HepG2 (cell line): ENCODE data around the gene FITM1. TPM values are rescaled to one million over a fixed set of nuclear protein-coding genes. Genes with fewer than 3 reads are reported as not detected.

Experiments
- CEBPG ChIP-seq: IDR thresholded peaks from 2 replicates; pipeline ENCODE4 v1.6.1; 2016
- GATAD1 ChIP-seq: IDR thresholded peaks from 2 replicates; pipeline ENCODE4 v1.6.1; 2016; ENCODE audit warnings: missing genetic modification reagents, missing compliant biosample characterization
- KDM1A ChIP-seq: IDR thresholded peaks from 2 replicates; pipeline ENCODE4 v1.6.1; 2016; ENCODE audit warnings: missing compliant biosample characterization
- MED8 ChIP-seq: sonication (generic); formaldehyde crosslinking; IDR thresholded peaks from 2 replicates; pipeline ENCODE4 v1.8.1; 2023; ENCODE audit warnings: mild to moderate bottlenecking, missing genetic modification reagents; ENCODE audit not compliant: insufficient replicate concordance
- MEIS2 ChIP-seq: sonication (generic); formaldehyde crosslinking; IDR thresholded peaks from 2 replicates; pipeline ENCODE4 v1.9.0; 2021; ENCODE audit warnings: mild to moderate bottlenecking, missing genetic modification reagents
- MIXL1 ChIP-seq: IDR thresholded peaks from 2 replicates; pipeline ENCODE4 v1.6.1; 2016
- MTA3 ChIP-seq: sonication (generic); formaldehyde crosslinking; IDR thresholded peaks from 2 replicates; pipeline ENCODE4 v1.4.0; 2020; ENCODE audit warnings: missing genetic modification reagents
- PLRG1 ChIP-seq: fragments of 450-650 bp; conservative IDR thresholded peaks from 2 replicates; pipeline ENCODE4 v1.6.1; 2016
- STAT5B ChIP-seq: sonication (generic); formaldehyde crosslinking; IDR thresholded peaks from 2 replicates; pipeline ENCODE4 v1.4.0; 2020; ENCODE audit warnings: missing genetic modification reagents
- ZBTB38 ChIP-seq: sonication (generic); formaldehyde crosslinking; IDR thresholded peaks from 2 replicates; pipeline ENCODE4 v1.5.1; 2020; ENCODE audit warnings: mild to moderate bottlenecking, missing genetic modification reagents
- ZNF20 ChIP-seq: sonication (generic); formaldehyde crosslinking; IDR thresholded peaks from 2 replicates; pipeline ENCODE4 v1.4.0; 2020; ENCODE audit warnings: mild to moderate bottlenecking, moderate library complexity, missing genetic modification reagents
- ZNF234 ChIP-seq: sonication (generic); formaldehyde crosslinking; conservative IDR thresholded peaks from 2 replicates; pipeline ENCODE4 v1.5.1; 2020; ENCODE audit warnings: mild to moderate bottlenecking, missing genetic modification reagents
- ZNF431 ChIP-seq: sonication (generic); formaldehyde crosslinking; IDR thresholded peaks from 2 replicates; pipeline ENCODE4 v1.9.0; 2022; ENCODE audit warnings: missing genetic modification reagents, low read depth, mild to moderate bottlenecking, borderline replicate concordance
- ZNF547 ChIP-seq: sonication (generic); formaldehyde crosslinking; IDR thresholded peaks from 2 replicates; pipeline ENCODE4 v1.5.1; 2020; ENCODE audit warnings: mild to moderate bottlenecking, missing genetic modification reagents
- ZNF567 ChIP-seq: sonication (generic); formaldehyde crosslinking; IDR thresholded peaks from 2 replicates; pipeline ENCODE4 v1.8.1; 2023; ENCODE audit warnings: mild to moderate bottlenecking, missing genetic modification reagents, borderline replicate concordance
- ZSCAN20 ChIP-seq: sonication (generic); formaldehyde crosslinking; IDR thresholded peaks from 2 replicates; pipeline ENCODE4 v1.4.0; 2020; ENCODE audit warnings: missing genetic modification reagents, mild to moderate bottlenecking, borderline replicate concordance
- polyA plus RNA-seq, 8 experiments: library from polyadenylated mRNA; depleted of rRNA in 3 of 8; stranded (reverse) in 7 of 8; unstranded in 1 of 8; fragments of >200 nt; fragmentation: Illumina TruSeq in 4 of 8; extraction: Trizol in 4 of 8; gene quantifications; 2 replicates each; pipeline versions ENCODE4 v1.2.1 to v1.2.3, GENCODE V29; 2011 to 2016; ENCODE audit warnings: low read depth in 4 of 8, missing spikeins in 1 of 8, mixed read lengths in 1 of 8; ENCODE audit not compliant: insufficient read depth in 1 of 8
- total RNA-seq, 5 experiments: library from RNA; depleted of rRNA; stranded (reverse); fragments of >200 nt; fragmentation: Illumina TruSeq; extraction: Trizol; gene quantifications; 2 replicates each; pipeline ENCODE4 v1.2.3, GENCODE V29; 2016; ENCODE audit warnings: low read depth in 1 of 5
- TF ChIP-seq, protein P1 (sequence below): sonication (generic); formaldehyde crosslinking; conservative IDR thresholded peaks from 2 replicates; pipeline ENCODE4 v1.8.0; 2022; ENCODE audit warnings: mild to moderate bottlenecking, moderate library complexity, missing genetic modification reagents
- TF ChIP-seq, protein P2 (sequence below): sonication (generic); formaldehyde crosslinking; IDR thresholded peaks from 2 replicates; pipeline ENCODE4 v1.8.1; 2023; ENCODE audit warnings: missing genetic modification reagents, mild to moderate bottlenecking, borderline replicate concordance
- TF ChIP-seq, protein P3 (sequence below): IDR thresholded peaks from 2 replicates; pipeline ENCODE4 v1.6.1; 2016; ENCODE audit warnings: low read depth, borderline replicate concordance
- TF ChIP-seq, protein P4 (sequence below): sonication (generic); formaldehyde crosslinking; IDR thresholded peaks from 2 replicates; pipeline ENCODE4 v1.8.1; 2023; ENCODE audit warnings: mild to moderate bottlenecking, missing genetic modification reagents
- TF ChIP-seq, protein P5 (sequence below): sonication (generic); formaldehyde crosslinking; IDR thresholded peaks from 2 replicates; pipeline ENCODE4 v1.5.1; 2020; ENCODE audit warnings: mild to moderate bottlenecking, missing genetic modification reagents, borderline replicate concordance

The FITM1 gene
- total and polyA plus RNA-seq, 2 of the 13 experiments (the other 11 are each of a cell fraction or from before 2014, with no cell fraction given): 2.7 to 5.8 TPM

DNA sequence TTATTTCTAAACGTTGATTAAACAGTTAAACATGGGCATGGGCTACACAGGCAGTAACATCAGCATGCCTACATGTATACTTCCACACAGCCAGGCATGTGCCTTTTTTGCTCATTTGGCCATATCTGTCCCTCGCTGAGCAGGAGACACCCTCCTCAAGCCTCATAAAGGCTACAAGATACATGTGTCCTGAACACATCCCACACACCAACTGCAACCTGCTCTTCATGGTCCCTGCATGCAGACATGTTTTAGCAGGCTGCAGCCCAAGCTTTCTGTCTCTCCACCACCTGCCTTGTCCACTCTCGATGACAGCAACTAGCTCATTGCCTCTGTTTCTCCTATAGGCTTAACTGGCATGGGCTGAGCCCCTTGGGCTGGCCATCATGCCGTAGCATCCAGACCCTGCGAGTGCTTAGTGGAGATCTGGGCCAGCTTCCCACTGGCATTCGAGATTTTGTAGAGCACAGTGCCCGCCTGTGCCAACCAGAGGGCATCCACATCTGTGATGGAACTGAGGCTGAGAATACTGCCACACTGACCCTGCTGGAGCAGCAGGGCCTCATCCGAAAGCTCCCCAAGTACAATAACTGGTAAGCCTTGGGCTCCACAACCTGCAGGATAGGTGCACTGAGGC is 33.8 kb upstream of the FITM1 start (continued):
- TF ChIP-seq ZNF234 (CRISPR knock-in tag): no peak
- TF ChIP-seq ZNF547 (CRISPR knock-in tag): no peak
- no peak for TF ChIP-seq KDM1A (CRISPR knock-in tag)
- TF ChIP-seq MEIS2 (CRISPR knock-in tag): no peak
- TF ChIP-seq, protein P1, sequence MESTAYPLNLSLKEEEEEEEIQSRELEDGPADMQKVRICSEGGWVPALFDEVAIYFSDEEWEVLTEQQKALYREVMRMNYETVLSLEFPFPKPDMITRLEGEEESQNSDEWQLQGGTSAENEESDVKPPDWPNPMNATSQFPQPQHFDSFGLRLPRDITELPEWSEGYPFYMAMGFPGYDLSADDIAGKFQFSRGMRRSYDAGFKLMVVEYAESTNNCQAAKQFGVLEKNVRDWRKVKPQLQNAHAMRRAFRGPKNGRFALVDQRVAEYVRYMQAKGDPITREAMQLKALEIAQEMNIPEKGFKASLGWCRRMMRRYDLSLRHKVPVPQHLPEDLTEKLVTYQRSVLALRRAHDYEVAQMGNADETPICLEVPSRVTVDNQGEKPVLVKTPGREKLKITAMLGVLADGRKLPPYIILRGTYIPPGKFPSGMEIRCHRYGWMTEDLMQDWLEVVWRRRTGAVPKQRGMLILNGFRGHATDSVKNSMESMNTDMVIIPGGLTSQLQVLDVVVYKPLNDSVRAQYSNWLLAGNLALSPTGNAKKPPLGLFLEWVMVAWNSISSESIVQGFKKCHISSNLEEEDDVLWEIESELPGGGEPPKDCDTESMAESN (CRISPR knock-in tag): peak; percentile 37; the same call in 1 of the 2 replicates
- no peak for TF ChIP-seq MIXL1 (CRISPR knock-in tag)
- no peak for TF ChIP-seq MED8 (CRISPR knock-in tag)
- TF ChIP-seq, protein P2, sequence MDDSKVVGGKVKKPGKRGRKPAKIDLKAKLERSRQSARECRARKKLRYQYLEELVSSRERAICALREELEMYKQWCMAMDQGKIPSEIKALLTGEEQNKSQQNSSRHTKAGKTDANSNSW (CRISPR knock-in tag): no peak
- TF ChIP-seq ZSCAN20 (CRISPR knock-in tag): no peak
- no peak for TF ChIP-seq ZNF567 (CRISPR knock-in tag)
- TF ChIP-seq, protein P3, sequence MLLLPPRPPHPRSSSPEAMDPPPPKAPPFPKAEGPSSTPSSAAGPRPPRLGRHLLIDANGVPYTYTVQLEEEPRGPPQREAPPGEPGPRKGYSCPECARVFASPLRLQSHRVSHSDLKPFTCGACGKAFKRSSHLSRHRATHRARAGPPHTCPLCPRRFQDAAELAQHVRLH (CRISPR knock-in tag): 0 out of 2 replicates have a peak, but pooled peaks have one; percentile 23
- TF ChIP-seq, protein P4, sequence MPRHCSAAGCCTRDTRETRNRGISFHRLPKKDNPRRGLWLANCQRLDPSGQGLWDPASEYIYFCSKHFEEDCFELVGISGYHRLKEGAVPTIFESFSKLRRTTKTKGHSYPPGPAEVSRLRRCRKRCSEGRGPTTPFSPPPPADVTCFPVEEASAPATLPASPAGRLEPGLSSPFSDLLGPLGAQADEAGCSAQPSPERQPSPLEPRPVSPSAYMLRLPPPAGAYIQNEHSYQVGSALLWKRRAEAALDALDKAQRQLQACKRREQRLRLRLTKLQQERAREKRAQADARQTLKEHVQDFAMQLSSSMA (CRISPR knock-in tag): peak; percentile 67; the same call in 1 of the 2 replicates
- no peak for TF ChIP-seq ZNF20 (CRISPR knock-in tag)
- peak; percentile 75; the same call in 1 of the 2 replicates for TF ChIP-seq MTA3 (CRISPR knock-in tag)
- 0 out of 2 replicates have a peak, but pooled peaks have one; percentile 5 for TF ChIP-seq CEBPG (CRISPR knock-in tag)
- no peak for TF ChIP-seq STAT5B (CRISPR knock-in tag)
- no peak for TF ChIP-seq ZNF431 (CRISPR knock-in tag)
- no peak for TF ChIP-seq PLRG1
- TF ChIP-seq, protein P5, sequence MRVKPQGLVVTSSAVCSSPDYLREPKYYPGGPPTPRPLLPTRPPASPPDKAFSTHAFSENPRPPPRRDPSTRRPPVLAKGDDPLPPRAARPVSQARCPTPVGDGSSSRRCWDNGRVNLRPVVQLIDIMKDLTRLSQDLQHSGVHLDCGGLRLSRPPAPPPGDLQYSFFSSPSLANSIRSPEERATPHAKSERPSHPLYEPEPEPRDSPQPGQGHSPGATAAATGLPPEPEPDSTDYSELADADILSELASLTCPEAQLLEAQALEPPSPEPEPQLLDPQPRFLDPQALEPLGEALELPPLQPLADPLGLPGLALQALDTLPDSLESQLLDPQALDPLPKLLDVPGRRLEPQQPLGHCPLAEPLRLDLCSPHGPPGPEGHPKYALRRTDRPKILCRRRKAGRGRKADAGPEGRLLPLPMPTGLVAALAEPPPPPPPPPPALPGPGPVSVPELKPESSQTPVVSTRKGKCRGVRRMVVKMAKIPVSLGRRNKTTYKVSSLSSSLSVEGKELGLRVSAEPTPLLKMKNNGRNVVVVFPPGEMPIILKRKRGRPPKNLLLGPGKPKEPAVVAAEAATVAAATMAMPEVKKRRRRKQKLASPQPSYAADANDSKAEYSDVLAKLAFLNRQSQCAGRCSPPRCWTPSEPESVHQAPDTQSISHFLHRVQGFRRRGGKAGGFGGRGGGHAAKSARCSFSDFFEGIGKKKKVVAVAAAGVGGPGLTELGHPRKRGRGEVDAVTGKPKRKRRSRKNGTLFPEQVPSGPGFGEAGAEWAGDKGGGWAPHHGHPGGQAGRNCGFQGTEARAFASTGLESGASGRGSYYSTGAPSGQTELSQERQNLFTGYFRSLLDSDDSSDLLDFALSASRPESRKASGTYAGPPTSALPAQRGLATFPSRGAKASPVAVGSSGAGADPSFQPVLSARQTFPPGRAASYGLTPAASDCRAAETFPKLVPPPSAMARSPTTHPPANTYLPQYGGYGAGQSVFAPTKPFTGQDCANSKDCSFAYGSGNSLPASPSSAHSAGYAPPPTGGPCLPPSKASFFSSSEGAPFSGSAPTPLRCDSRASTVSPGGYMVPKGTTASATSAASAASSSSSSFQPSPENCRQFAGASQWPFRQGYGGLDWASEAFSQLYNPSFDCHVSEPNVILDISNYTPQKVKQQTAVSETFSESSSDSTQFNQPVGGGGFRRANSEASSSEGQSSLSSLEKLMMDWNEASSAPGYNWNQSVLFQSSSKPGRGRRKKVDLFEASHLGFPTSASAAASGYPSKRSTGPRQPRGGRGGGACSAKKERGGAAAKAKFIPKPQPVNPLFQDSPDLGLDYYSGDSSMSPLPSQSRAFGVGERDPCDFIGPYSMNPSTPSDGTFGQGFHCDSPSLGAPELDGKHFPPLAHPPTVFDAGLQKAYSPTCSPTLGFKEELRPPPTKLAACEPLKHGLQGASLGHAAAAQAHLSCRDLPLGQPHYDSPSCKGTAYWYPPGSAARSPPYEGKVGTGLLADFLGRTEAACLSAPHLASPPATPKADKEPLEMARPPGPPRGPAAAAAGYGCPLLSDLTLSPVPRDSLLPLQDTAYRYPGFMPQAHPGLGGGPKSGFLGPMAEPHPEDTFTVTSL (CRISPR knock-in tag): no peak
- peak; percentile 21; the same call in 1 of the 2 replicates for TF ChIP-seq GATAD1 (CRISPR knock-in tag)
- TF ChIP-seq ZBTB38 (CRISPR knock-in tag): 0 out of 2 replicates have a peak, but pooled peaks have one; percentile 21
